Hepatic stellate cell (primary cell): ENCODE results near the gene RPL18A.
"Not testable (repeated sequence)": the region's sequence is repeated elsewhere in the genome, so short reads cannot be mapped to it uniquely, and the experiment has no call there.

Experiments
- DNase-seq: peaks from one replicate; pipeline ENCODE4 v3.0.0; 2011; ENCODE audit warnings: low spot score

RPL18A gene

DNA sequence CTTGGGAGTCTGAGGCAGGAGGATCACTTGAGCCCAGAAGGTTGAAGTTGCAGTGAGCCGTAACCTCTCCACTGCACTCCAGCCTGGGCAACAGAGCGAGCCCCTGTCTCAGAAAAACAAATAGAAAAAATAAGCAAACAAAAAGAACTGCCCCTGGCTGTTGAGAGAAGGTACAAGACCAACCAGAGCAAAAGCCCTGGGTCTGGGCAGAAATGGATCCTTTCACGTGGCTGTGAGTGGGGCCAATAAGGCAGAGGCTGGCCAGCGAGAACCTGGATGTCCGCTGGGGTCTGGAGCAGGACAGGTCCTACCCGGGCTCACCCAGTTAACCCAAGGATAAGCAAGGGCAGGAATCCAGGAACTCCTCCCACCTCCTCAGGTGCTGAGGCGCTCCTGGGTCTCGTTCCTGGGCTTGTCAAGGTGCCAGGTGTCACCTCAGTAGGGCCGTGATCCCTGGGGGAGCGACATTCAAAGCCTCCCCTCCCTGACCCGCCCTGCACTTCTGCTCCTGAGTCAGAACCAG lies 7.3 kb downstream of the RPL18A start:
- no peak for DNase-seq

DNA sequence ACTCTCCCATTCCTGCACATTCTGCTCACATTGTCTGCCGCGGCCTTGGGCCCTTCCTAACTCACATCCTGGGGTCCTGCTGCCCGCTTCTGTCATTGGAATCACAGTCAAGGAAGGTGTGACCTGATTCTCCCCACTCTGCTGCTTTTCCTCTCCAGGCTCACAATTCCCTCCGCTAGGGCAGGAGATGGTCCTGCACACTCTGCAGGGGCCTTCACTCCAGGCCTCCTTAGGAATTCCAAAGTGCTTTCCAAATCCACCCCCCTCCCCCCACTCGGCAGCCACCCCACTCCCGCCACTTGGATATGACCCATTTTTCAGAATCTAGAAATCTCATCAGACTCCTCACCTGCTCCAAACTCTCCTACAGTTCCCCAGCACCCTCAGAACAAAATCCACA lies 9.0 kb downstream of the RPL18A start:
- DNase-seq = no peak

DNA sequence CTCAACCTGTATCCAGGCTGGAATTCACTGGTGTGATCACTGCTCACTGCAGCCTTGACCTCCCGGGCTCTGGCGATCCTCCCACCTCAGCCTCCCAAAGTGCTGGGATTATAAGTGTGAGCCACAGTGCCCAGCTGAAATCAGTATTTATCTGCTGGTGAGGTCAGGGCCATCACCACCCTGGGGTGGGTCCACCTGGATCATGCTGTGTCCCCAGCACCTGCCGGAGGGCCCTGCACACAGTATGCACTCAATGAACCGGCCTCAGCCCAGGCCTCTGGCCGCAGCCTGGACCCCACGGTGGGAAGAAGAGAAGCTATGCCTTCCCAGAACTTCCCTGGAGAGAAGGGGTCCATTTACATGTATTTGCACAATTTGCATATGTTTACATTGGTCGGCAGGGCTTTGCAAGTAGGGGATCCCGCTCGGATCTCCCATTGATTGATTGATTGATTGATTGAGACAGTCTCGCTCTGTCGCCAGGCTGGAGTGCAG lies 9.5 kb downstream of the RPL18A start:
- DNase-seq = no peak

DNA sequence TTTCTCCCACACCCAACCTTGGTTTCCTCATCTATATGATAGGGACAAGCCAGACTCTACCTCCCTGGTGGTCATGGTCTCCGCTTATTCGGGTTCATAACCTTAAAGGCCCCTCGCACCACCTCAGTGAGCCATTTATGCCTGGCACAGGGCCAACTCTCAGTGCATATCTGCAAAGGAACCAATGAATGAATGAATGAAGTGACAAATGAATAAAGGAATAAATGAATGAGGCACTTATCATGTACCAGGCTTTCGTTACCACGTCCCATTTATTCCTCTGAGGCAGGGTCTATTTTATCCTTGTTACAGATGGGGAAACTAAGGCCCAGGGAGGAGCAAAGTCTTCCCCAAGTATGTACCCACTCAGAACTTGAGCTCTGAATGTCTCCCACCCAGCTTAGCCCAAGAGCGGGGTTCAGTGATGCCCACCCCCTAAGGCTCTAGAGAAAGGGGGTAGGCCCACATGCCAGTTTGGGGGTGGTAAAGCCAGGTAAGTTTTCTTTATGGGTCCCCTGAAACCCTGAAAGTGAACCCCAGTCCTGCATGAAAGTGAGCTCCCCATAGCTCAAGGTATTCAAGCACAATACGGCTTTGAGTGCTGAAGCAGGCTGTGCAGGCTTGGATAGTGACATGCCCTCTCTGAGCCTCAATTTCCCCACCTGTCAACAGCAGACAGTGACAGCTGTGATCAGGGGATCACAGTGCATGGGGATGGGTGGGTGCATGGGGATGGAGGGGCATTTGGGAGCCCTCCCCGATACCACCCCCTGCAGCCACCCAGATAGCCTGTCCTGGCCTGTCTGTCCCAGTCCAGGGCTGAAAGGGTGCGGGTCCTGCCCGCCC lies 11.5 kb downstream of the RPL18A start:
- DNase-seq = no peak

DNA sequence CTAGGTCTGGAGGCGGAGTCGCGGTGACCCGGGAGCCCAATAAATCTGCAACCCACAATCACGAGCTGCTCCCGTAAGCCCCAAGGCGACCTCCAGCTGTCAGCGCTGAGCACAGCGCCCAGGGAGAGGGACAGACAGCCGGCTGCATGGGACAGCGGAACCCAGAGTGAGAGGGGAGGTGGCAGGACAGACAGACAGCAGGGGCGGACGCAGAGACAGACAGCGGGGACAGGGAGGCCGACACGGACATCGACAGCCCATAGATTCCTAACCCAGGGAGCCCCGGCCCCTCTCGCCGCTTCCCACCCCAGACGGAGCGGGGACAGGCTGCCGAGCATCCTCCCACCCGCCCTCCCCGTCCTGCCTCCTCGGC lies 12.2 kb downstream of the RPL18A start, which contains the start of gene SLC5A5:
Gene SLC5A5, plus strand, starts transcription at position 68 of the 373 bp plus-strand sequence. CDS start 375 bp downstream, outside the sequence.
- no peak for DNase-seq

DNA sequence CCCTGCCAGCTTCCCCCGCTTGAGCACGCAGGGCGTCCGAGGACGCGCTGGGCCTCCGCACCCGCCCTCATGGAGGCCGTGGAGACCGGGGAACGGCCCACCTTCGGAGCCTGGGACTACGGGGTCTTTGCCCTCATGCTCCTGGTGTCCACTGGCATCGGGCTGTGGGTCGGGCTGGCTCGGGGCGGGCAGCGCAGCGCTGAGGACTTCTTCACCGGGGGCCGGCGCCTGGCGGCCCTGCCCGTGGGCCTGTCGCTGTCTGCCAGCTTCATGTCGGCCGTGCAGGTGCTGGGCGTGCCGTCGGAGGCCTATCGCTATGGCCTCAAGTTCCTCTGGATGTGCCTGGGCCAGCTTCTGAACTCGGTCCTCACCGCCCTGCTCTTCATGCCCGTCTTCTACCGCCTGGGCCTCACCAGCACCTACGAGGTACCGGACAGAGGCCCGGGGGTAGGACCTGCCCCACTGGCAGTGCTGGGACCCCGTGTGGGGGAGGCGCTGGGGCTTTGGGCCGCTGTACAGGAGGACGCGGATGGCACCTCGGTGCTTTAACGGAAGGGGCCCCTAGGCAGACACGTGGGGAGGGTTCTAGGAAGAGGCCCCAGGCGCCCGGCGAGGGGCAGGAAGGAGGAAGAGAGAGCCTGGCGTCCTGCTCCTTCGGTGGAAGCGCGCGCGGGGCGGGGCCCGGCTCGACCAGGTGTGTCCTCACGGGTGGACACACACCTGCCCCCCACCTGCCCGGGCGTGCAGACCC lies 12.7 kb downstream of the RPL18A start:
- DNase-seq = no peak

DNA sequence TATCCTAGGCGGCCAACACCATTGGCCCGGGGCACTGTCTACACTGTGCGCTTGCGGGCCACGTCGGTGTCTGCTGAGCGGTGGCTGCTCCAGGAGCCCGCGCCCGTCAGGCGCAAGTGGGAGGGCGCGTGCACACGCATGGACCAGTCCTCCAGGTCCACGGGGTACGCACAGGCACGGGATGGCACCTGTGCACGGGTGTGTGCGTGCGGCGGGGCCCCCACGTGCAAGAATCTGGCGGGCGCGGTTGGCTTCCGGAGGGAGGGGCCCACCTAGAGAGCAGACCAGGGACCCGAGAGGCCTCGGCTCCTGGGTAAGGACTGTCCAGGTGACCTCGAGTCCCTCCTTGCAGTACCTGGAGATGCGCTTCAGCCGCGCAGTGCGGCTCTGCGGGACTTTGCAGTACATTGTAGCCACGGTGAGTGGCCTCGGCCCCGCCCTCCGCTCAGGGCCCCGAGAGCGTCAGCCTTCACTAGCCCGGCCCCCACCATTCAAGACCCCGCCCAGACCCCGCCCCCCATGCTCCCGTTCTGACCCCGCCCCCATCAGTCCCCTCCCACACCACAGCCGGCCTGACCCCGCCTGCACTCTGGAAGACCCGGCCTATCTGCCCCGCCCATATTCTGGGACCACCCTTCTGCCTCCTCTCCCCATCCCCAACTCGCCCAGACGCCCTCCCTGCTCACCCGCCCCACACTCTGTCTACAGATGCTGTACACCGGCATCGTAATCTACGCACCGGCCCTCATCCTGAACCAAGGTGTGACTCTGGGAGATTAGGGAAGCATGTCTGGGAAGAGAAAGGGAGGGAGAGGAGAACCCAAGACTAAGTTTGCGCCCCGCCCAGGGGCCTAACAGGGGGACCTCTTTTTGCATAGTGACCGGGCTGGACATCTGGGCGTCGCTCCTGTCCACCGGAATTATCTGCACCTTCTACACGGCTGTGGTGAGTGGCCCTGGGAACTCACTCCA lies 14.4 kb downstream of the RPL18A start:
- no peak for DNase-seq

DNA sequence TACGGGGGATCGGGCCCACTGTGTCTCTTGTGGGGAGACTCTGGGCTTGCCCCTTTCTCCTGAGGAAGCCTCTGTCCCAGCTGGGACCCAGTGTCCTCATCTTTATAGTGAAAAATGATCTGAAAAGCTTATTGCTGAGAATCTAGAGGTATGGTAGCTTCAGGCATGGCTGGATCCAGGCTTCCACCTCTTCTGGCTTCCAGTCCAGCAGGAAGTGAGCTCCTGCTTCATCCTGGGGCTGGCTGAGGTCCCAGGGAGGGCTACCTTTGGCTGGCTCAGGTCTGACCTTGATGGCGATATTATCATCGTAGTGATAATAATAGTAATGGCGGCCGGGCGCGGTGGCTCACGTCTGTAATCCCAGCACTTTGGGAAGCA lies 15.0 kb downstream of the RPL18A start:
- no peak for DNase-seq

DNA sequence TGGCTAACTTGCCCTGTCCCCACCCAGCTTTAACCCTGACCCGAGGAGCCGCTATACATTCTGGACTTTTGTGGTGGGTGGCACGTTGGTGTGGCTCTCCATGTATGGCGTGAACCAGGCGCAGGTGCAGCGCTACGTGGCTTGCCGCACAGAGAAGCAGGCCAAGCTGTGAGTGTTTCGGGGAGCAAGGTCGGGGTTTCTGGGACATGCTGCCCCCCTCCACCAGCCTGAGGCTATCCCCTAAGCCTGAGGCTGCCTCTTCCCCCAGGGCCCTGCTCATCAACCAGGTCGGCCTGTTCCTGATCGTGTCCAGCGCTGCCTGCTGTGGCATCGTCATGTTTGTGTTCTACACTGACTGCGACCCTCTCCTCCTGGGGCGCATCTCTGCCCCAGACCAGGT lies 18.0 kb downstream of the RPL18A start:
- DNase-seq = no peak

DNA sequence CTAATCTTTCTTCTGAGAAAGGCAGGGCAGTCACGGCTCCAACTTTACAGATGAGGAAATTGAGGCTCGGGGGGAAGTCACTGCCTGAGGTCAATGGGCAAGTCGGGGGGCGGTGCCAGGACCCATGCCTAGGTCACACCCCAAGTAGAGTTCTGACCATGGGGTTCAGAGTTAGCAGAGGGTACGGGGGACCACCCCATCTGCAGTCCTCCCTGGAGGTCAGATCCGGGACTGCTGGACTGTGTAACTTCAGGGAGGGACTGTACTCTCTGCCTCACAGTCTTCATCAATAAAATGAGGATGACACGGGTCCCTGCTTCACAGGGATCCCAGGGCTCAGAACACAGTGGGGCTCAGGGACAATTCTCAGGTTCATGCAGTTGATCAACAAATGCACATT lies 19.8 kb downstream of the RPL18A start:
- DNase-seq = no peak

DNA sequence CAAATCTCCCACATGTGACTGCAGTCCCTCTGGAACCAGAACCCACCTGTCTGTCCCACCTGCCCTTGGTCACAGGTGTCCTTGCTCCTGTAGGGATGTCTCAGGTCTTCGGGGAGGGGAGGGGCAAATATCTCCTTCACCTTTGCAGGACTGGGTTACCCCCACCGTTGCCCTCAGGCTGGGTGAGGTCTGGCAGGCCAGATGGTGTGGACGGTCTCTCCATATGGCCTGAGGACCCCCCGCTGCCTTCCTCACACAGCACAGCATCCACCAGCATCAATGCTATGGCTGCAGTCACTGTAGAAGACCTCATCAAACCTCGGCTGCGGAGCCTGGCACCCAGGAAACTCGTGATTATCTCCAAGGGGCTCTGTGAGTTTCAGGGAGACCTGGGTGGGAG lies 22.0 kb downstream of the RPL18A start:
- no peak for DNase-seq

DNA sequence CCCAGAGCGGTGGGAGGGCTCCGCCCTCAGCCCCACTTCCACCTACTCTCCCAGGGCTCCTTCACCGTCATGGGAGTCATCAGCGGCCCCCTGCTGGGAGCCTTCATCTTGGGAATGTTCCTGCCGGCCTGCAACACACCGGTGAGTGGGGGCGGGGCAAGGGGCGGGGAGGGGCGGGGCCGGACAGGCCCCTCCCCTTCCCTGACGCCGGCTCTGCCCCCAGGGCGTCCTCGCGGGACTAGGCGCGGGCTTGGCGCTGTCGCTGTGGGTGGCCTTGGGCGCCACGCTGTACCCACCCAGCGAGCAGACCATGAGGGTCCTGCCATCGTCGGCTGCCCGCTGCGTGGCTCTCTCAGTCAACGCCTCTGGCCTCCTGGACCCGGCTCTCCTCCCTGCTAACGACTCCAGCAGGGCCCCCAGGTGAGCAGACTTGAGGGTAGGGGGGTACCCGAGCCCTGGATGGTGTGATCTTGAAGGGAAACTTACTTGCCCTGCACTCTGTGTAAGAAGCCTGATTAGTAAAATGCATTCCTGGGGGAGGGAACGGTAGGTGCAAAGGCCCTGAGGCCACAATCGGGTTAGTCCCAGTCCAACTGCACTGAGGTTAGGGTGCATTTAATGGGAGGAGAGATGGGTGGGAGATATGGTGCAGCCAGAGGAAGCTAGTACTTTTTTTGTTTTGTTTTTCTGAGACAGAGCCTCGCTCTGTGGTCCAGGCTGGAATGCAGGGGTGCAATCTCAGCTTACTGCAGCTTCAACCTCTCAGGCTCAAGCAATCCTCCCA lies 24.1 kb downstream of the RPL18A start:
- DNase-seq = no peak

DNA sequence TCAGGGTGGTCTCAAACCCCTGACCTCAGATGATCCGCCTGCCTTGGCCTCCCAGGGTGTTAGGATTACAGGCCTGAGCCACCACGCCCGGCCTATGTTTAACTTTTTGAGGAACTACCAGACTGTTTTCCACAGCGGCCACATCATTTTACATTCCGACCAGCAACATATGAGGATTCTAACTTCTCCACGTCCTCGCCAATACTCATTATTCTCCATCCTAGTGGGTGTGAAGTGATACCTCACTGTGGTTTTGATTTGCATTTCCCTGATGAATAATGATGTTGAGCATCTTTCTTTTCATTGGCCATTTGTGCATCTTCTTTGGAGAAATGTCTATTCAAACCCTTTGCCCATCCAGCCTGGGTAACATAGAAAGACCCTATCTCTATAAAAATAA lies 26.8 kb downstream of the RPL18A start:
- no peak for DNase-seq

DNA sequence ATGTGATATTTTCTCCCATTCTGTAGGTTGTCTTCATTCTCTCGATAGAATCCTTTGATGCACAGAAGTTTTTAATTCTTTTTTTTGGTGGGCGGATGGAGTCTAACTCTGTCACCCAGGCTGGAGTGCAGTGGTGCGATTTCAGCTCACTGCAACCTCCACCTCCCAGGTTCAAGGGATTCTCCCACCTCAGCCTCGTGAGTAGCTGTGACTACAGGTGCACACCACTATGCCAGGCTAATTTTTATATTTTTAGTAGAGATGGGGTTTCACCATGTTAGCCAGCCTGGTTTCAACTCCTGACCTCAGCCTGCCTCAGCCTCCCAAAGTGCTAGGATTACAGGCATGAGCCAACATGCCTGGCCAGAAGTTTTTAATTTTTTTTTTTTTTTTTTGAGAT lies 27.5 kb downstream of the RPL18A start:
- DNase-seq = not testable (repeated sequence)

DNA sequence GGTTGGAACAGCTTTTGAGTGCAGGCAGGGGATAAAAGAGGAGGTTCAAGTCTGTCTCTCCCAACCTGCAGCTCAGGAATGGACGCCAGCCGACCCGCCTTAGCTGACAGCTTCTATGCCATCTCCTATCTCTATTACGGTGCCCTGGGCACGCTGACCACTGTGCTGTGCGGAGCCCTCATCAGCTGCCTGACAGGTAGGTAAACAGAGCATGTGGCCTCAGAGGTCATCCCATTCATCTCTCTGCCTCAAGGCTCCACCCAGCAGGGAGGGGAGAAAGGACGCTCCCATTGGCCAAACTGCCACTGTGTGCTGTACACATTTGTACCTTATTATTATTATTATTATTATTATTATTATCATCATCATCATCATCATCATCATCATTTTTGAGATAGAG lies 28.6 kb downstream of the RPL18A start:
- no peak for DNase-seq

DNA sequence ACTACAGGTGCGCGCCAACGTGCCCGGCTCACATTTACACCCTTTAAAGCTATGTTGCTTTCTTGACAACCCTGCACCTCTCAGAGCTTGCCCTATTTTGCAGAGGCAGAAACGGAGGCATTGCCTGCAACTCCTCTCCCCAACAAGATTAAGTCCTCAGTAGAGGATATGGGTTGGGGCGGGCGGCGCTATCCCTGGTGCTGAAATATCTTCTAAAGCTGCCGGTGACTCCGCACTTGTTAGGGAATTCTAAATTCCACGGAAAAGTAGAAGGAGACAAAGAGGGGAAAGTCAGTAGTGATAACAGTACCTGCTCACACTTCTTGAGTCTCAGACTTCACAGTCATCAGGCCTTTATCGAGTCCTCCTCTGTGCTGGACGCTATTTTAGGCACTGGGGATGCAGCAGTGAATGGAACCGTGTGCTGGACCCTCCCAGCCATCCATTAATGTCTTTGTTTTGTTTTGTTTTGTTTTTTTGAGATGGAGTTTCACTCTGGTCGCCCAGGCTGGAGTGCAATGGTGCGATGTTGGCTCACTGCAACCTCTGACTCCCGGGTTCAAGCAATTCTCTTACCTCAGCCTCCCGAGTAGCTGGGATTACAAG lies 30.0 kb downstream of the RPL18A start:
- DNase-seq = no peak

DNA sequence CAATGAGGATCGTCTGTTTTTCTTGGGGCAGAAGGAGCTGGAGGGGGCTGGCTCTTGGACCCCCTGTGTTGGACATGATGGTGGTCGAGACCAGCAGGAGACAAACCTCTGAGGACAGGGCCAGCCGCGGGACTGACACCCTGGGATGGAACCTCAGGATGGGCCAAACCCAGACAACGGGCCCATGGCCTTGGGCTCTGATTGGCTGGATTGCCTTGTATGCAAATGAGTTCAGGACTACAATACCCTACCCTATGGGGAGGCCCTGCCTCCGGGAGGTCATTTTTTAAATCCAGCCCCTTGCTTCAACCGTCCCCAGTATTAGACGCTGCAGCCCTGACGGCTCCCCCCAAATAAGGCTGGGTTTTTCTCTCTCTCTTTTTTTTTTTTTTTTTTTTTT lies 34.1 kb downstream of the RPL18A start:
- DNase-seq = no peak

DNA sequence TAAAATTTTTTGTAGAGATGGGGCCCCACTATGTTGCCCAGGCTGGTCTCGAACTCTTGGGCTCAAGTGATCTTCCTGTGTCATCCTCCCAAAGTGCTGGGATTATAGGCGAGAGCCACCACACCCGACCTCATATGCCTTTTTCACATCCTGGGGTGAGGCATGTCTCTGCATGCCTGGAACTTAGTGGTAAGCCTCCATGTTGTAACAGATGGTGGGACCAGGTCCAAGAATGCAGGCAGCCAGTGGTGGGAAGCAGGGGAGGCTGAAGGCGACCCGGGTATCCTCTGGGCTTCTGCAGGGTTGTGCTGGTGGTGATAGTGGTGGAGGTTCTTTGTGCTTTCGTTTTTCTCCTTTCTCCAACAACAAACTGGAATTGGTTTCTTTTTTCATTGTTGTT lies 43.0 kb downstream of the RPL18A start:
- no peak for DNase-seq

DNA sequence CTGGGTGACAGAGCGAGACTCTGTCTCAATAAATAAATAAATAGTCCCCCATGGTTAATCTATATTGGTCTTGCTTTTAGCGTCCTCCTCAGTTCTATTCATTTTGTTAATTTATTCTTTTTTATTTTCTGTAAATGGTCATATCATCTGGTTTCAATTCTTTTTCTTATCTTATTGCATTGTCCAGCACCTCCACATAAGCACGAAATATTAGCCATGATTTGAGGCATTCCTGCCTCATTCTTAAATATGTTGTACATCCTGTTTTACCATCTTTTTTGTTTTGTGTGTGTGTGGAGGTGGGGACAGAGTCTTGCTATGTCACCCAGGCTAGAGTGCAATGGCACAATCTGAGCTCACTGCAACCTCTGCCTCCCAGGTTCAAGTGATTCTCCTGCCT lies 48.5 kb downstream of the RPL18A start:
- no peak for DNase-seq

DNA sequence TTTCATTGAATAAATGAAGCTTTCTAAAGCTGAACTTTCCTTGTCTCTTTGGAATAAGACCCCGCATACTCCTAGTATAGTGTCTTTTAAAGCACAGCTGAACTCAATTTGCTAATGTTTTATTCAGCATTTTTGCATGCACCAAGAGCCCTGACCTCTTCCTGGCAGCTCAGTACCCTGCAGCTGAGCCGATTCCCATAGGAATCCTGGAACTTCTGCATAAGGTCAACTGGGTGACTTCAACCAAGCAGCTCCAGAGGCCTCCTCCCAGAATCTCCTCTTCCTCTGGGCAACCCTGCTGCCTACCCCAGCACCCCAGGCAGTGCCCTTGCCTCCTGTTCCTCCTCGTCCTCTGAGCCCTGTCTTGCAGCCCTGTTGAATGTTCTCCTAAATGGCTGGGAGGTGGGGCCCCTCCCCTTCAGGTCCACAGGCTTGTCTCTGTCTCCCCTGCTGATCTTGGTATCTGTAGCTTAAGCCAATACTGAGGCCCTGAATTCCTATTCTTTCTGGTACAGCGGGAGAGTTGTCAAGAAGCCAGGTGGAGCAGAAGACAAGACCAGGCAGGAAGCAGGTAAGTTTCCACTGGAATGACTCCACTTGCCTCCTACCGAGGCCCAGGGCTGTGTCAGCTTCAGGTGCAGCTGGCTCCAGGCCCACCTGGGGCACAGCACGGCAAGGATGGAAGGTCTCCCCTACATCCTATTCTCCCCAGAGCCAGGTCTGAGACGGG lies 49.5 kb downstream of the RPL18A start:
- no peak for DNase-seq
